A549 treated with AZD2906 at 1 μM for 4 hours (cell line): ENCODE results near the gene ODAD4. TPM values are rescaled to one million over a fixed set of nuclear protein-coding genes. Genes with fewer than 3 reads are reported as not detected.

Source experiments
- total RNA-seq: library from RNA; stranded (reverse); fragments of 200-300 nt; extraction: Qiagen RNA extraction; gene quantifications from 5 replicates; pipeline ENCODE4 v1.2.3, GENCODE V29; 2022

ODAD4 gene, protein sequence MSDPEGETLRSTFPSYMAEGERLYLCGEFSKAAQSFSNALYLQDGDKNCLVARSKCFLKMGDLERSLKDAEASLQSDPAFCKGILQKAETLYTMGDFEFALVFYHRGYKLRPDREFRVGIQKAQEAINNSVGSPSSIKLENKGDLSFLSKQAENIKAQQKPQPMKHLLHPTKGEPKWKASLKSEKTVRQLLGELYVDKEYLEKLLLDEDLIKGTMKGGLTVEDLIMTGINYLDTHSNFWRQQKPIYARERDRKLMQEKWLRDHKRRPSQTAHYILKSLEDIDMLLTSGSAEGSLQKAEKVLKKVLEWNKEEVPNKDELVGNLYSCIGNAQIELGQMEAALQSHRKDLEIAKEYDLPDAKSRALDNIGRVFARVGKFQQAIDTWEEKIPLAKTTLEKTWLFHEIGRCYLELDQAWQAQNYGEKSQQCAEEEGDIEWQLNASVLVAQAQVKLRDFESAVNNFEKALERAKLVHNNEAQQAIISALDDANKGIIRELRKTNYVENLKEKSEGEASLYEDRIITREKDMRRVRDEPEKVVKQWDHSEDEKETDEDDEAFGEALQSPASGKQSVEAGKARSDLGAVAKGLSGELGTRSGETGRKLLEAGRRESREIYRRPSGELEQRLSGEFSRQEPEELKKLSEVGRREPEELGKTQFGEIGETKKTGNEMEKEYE
- 1.1 to 1.6 TPM (median 1.2 TPM) in 5 replicates for total RNA-seq

DNA sequence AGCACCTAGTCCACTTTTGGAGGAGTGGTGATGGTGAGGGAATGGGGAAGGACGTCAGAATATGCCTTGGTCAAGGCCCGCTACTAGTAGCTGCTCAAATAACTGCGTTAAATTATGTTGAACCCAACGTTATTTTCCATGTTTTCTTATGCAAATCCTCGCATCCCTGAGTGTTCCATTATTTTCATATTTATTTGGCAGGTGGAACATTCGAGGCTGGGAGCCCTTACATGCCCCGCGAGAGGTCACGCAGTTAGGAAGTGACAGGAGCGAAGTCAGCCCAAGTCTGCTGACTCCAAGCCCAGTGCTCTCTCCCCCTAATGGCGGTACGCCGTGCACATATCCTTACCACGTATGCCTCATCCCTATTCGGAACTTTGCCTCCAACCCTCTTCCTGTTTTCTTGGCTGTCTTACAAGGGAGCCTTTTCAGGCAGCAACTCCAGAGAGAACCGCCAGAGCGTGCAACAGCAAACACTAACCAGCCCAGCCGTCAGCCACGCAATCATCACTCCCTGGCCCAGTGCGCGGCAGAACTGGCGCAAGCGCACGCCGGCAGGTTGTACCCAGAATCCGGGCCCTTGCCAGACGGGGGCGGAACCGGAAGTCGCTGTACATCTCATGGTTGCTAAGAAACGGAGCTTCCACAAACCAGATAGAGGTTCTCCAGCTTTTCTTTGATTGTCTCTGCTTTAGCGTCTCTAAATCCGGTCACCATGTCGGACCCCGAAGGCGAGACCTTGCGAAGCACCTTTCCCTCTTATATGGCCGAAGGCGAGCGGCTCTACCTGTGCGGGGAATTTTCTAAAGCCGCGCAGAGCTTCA, at the start of gene ODAD4:
Gene ODAD4, plus strand, starts transcription at position 609 of the 824 bp plus-strand sequence. Its CDS starts 107 bp downstream, at position 716.

DNA sequence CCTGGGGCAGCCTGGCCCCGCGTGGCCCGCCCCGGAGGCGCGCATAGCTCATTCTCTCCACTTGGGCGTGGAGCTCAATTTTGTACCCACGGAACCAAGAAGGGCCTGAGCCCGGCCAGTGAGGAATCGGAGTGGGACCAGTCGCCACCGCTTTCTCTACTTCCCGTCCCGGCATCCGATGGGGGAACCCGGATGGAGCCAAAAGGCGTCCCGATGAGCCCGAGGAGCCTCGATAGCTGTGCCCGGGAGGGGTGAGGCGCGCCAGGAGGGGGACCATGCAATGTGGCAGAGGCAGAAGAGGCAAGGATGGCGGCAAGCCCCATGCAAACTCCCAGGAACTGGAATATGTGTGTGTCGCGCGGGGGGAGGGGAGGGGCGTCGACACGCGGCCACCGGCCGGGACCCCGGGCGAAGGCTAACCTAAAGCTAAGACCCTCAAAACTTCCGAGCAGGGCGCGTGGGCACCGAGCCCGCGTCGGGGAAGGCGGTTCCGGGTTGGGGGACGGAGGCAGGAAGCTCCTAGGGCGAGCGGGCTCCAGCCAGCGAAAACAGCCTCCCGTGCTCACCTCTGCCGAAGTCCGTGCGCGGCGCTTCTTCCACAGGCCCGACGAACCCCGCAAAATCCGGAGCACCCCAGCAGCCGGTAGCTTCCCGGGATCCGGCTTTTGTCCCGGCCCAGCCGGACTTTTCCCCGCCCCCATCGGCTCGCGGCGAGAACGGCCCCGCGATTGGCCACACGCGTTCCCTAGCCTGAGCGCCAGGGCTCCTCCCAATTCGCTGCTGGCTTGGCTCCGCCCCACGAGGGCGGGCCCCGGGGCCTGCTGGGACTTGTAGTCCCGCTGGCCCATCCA, 11.9 kb upstream of the ODAD4 start, which contains the start of gene ACLY:
Gene ACLY, minus strand, starts transcription at position 638 of the 851 bp plus-strand sequence. CDS start 5,078 bp downstream, outside the sequence.

DNA sequence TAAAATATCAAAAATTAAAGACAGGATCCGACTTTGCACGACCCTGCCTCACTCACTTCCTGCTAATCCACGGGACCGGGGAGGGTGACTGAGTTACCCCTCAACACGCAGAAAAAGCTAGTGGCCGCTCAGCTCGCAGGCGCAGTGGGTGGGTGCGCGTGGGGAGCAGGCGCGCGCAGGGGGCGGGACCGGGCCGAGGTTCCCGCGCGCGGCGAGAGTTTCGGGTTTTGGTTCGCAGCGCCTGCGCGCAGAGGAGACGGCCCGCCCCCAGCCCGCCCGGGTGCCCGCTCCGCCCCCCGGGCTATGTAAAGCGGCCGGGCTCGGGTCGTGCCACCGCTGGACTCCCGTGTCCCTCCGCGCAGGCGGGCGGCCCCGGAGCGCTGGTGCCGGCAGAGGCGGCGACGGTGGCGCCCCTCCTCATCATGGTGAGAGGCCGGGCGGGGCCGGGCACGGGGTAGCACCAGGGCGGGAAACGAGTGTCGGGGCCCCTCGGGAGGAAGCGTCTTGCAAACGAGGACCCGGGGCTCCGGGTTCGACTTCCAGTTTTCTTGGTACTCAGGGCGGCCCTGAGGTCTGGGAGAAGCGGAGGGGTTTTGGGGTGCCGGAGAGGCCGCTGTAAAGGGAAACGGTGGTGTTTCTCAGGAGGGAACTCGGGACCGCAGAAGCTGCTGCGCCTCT, 36.2 kb downstream of the ODAD4 start, which contains the start of gene CNP:
Gene CNP, plus strand, starts transcription at position 333 of the 678 bp plus-strand sequence. Its CDS starts 90 bp downstream, at position 423.

Other genes with a start within 250 kb of the ODAD4 start
- 1,199 to 1,525 TPM (median 1,311 TPM) in 5 replicates for gene EIF1, start 241.7 kb upstream of the ODAD4 start, total RNA-seq
- 0.17 TPM in 1 of 5 replicates, not detected in the others for gene GAST, start 218.3 kb upstream of the ODAD4 start, total RNA-seq
- 1.0 to 1.3 TPM (median 1.2 TPM) in 5 replicates for gene HAP1, start 196.0 kb upstream of the ODAD4 start, total RNA-seq
- gene JUP, start 143.9 kb upstream of the ODAD4 start, total RNA-seq, result 92.8 to 122 TPM (median 113 TPM) in 5 replicates
- 27.4 to 35.1 TPM (median 32.8 TPM) in 5 replicates for gene P3H4, start 118.7 kb upstream of the ODAD4 start, total RNA-seq
- 85.2 to 104 TPM (median 96.6 TPM) in 5 replicates for gene FKBP10, start 117.6 kb upstream of the ODAD4 start, total RNA-seq
- gene NT5C3B, start 94.4 kb upstream of the ODAD4 start, total RNA-seq, result 98.7 to 110 TPM (median 105 TPM) in 5 replicates
- gene KLHL10, start 92.8 kb upstream of the ODAD4 start, total RNA-seq, result 0.05 to 0.08 TPM in 2 of 5 replicates, not detected in the others
- 2.3 to 4.3 TPM (median 2.4 TPM) in 5 replicates for gene KLHL11, start 65.2 kb upstream of the ODAD4 start, total RNA-seq
- 228 to 291 TPM (median 250 TPM) in 5 replicates for gene ACLY, start 11.7 kb upstream of the ODAD4 start, total RNA-seq
- gene CNP, start 36.2 kb downstream of the ODAD4 start, total RNA-seq, result 57.4 to 67.0 TPM (median 66.7 TPM) in 5 replicates
- 103 to 115 TPM (median 105 TPM) in 5 replicates for gene DNAJC7, start 86.8 kb downstream of the ODAD4 start, total RNA-seq
- 40.5 to 46.0 TPM (median 42.3 TPM) in 5 replicates for gene NKIRAS2, start 89.5 kb downstream of the ODAD4 start, total RNA-seq
- gene C17orf113, start 120.0 kb downstream of the ODAD4 start, total RNA-seq, result 0.55 to 0.85 TPM (median 0.81 TPM) in 5 replicates
- gene ZNF385C, start 167.9 kb downstream of the ODAD4 start, total RNA-seq, result 0.14 to 0.39 TPM (median 0.20 TPM) in 5 replicates
- gene DHX58, start 182.1 kb downstream of the ODAD4 start, total RNA-seq, result 0.37 to 0.79 TPM (median 0.39 TPM) in 5 replicates
- 33.4 to 48.5 TPM (median 43.3 TPM) in 5 replicates for gene KAT2A, start 190.8 kb downstream of the ODAD4 start, total RNA-seq
- not detected in 5 replicates for gene HSPB9, start 192.2 kb downstream of the ODAD4 start, total RNA-seq
- gene RAB5C, start 224.4 kb downstream of the ODAD4 start, total RNA-seq, result 231 to 267 TPM (median 261 TPM) in 5 replicates